H1 (cell line): ENCODE measurements around the gene LCOR. TPM values are rescaled to one million over a fixed set of nuclear protein-coding genes. Genes with fewer than 3 reads are reported as not detected.

Experiments used
- CTCF ChIA-PET: fragments of 300-600 bp; sonication (Branson Sonifier 250); formaldehyde crosslinking; loops from one replicate; lab custom pipeline; 2021; ENCODE audit not compliant: partially characterized antibody; lab: Charles Lee
- POLR2A ChIA-PET: fragments of 300-600 bp; sonication (Branson Sonifier 250); formaldehyde crosslinking; loops from one replicate; lab custom pipeline; 2021; ENCODE audit warnings: inconsistent platforms; ENCODE audit not compliant: partially characterized antibody; lab: Charles Lee
- DNase-seq, 2 experiments: peaks; one replicate each; pipeline versions ENCODE4 v3.0.0 to v3.0.0-alpha.2; 2010 to 2022; ENCODE audit warnings: low spot score in 2 of 2, low read depth in 1 of 2, mixed read lengths in 1 of 2
- FAIRE-seq: peaks from 2 replicates; lab custom pipeline; 2011; peaks lifted over from hg19 to GRCh38; lab: Jason Lieb, UNC
- H2AFZ ChIP-seq: 2 replicates; pipeline ENCODE4 v1.8.1; 2012; ENCODE audit warnings: low read length, inconsistent platforms
- H2AK5ac ChIP-seq: 2 replicates; pipeline ENCODE4 v1.6.1; 2013; ENCODE audit warnings: low read depth, low read length
- H2BK120ac ChIP-seq: replicated peaks from 2 replicates; pipeline ENCODE3; 2013; ENCODE audit warnings: low read depth, low read length, inconsistent platforms
- H2BK12ac ChIP-seq: 2 replicates; pipeline ENCODE4 v1.6.1; 2013; ENCODE audit warnings: low read depth, low read length
- H2BK15ac ChIP-seq: 2 replicates; pipeline ENCODE4 v1.6.1; 2013; ENCODE audit warnings: low read length
- H2BK20ac ChIP-seq: 2 replicates; pipeline ENCODE4 v1.6.1; 2013; ENCODE audit warnings: low read length
- H2BK5ac ChIP-seq: 2 replicates; pipeline ENCODE4 v1.6.1; 2013; ENCODE audit warnings: low read depth, low read length
- H3K14ac ChIP-seq: 2 replicates; pipeline ENCODE4 v1.6.1; 2013; ENCODE audit warnings: inconsistent platforms; ENCODE audit not compliant: insufficient read length
- H3K18ac ChIP-seq: 2 replicates; pipeline ENCODE4 v1.6.1; 2013; ENCODE audit warnings: low read length; ENCODE audit errors: extremely low read depth
- H3K23ac ChIP-seq: 2 replicates; pipeline ENCODE4 v1.6.1; 2013; ENCODE audit warnings: inconsistent platforms; ENCODE audit not compliant: insufficient read length
- H3K23me2 ChIP-seq: 2 replicates; pipeline ENCODE4 v1.6.1; 2013; ENCODE audit warnings: low read depth, low read length
- H3K27ac ChIP-seq: 2 replicates; pipeline ENCODE4 v1.6.1; 2011; ENCODE audit warnings: low read depth, low read length, inconsistent platforms
- H3K27me3 ChIP-seq, 4 experiments: replicated peaks in 1 of 4; 1 replicate in 1 of 4; 2 replicates in 3 of 4; pipeline versions ENCODE4 v1.6.1 to v1.8.1; 2011 to 2013; ENCODE audit warnings: low read length in 3 of 4, mild to moderate bottlenecking in 3 of 4, inconsistent platforms in 2 of 4, mixed read lengths in 2 of 4, moderate library complexity in 1 of 4; ENCODE audit not compliant: control insufficient read depth in 3 of 4, insufficient read depth in 3 of 4; ENCODE audit errors: extremely low read depth in 1 of 4
- H3K36me3 ChIP-seq, 4 experiments: 2 replicates each; pipeline versions ENCODE4 v1.6.1 to v1.8.1; 2011 to 2013; ENCODE audit warnings: mild to moderate bottlenecking in 4 of 4, low read length in 3 of 4, moderate library complexity in 2 of 4, control low read depth in 1 of 4, inconsistent platforms in 1 of 4; ENCODE audit not compliant: insufficient read depth in 4 of 4, control insufficient read depth in 2 of 4
- H3K4ac ChIP-seq: replicated peaks from 2 replicates; pipeline ENCODE3; 2013; ENCODE audit warnings: low read length, low read depth, mixed read lengths, inconsistent platforms; ENCODE audit not compliant: insufficient read length
- H3K4me1 ChIP-seq, 4 experiments: replicated peaks in 1 of 4; 1 replicate in 1 of 4; 2 replicates in 3 of 4; pipeline versions ENCODE4 v1.6.1 to v1.8.1; 2011 to 2013; ENCODE audit warnings: low read length in 3 of 4, inconsistent platforms in 2 of 4, mixed read lengths in 1 of 4; ENCODE audit not compliant: insufficient read depth in 4 of 4, control insufficient read depth in 3 of 4
- H3K4me2 ChIP-seq, 2 experiments: 2 replicates each; pipeline versions ENCODE4 v1.6.1 to v1.8.1; 2011 to 2013; ENCODE audit warnings: low read depth in 2 of 2, low read length in 2 of 2, control low read depth in 1 of 2, inconsistent platforms in 1 of 2, mild to moderate bottlenecking in 1 of 2; ENCODE audit not compliant: insufficient read depth in 1 of 2
- H3K4me3 ChIP-seq, 4 experiments: fragments of 200-600, 300-600 bp in 1 of 4; sonication (generic), shearing (Covaris generic), sonication (Bioruptor Twin) in 1 of 4; 2 replicates each; pipeline versions ENCODE4 v1.5.1 to v1.8.1; 2011 to 2016; ENCODE audit warnings: low read length in 4 of 4, low read depth in 3 of 4, control low read depth in 2 of 4, inconsistent platforms in 2 of 4, mild to moderate bottlenecking in 2 of 4, mixed read lengths in 1 of 4, moderate library complexity in 1 of 4; ENCODE audit not compliant: insufficient read depth in 2 of 4; ENCODE audit errors: extremely low read depth in 1 of 4
- H3K56ac ChIP-seq: replicated peaks from 2 replicates; pipeline ENCODE3; 2013; ENCODE audit warnings: low read depth, mild to moderate bottlenecking, mixed read lengths, low read length, inconsistent platforms; ENCODE audit not compliant: insufficient read length
- H3K79me1 ChIP-seq: 2 replicates; pipeline ENCODE4 v1.6.1; 2013; ENCODE audit warnings: low read depth, low read length, control low read depth
- H3K79me2 ChIP-seq, 2 experiments: 2 replicates each; pipeline versions ENCODE4 v1.6.1 to v1.8.1; 2012 to 2013; ENCODE audit warnings: low read length in 2 of 2, mild to moderate bottlenecking in 2 of 2, inconsistent platforms in 1 of 2; ENCODE audit not compliant: insufficient read depth in 2 of 2, control insufficient read depth in 1 of 2
- H3K9ac ChIP-seq, 4 experiments: replicated peaks in 1 of 4; 1 replicate in 1 of 4; 2 replicates in 3 of 4; pipeline versions ENCODE4 v1.6.1 to v1.8.1; 2011 to 2013; ENCODE audit warnings: low read depth in 3 of 4, low read length in 3 of 4, control low read depth in 2 of 4, mild to moderate bottlenecking in 2 of 4, moderate library complexity in 2 of 4, inconsistent platforms in 1 of 4; ENCODE audit errors: extremely low read depth in 1 of 4
- H3K9me3 ChIP-seq, 2 experiments: 2 replicates each; pipeline versions ENCODE4 v1.6.1 to v1.8.1; 2012 to 2013; ENCODE audit warnings: mild to moderate bottlenecking in 2 of 2, moderate library complexity in 2 of 2, control low read depth in 1 of 2, inconsistent platforms in 1 of 2, low read depth in 1 of 2, low read length in 1 of 2, mixed read lengths in 1 of 2; ENCODE audit not compliant: insufficient read depth in 2 of 2
- H4K20me1 ChIP-seq, 2 experiments: replicated peaks in 1 of 2; 2 replicates each; pipeline versions ENCODE3 to v1.8.1; 2011 to 2013; ENCODE audit warnings: inconsistent platforms in 2 of 2, low read length in 2 of 2, mild to moderate bottlenecking in 1 of 2; ENCODE audit not compliant: insufficient read depth in 2 of 2, control insufficient read depth in 1 of 2
- H4K5ac ChIP-seq: 2 replicates; pipeline ENCODE4 v1.6.1; 2013; ENCODE audit warnings: low read length, low read depth, mixed read lengths, inconsistent platforms; ENCODE audit not compliant: insufficient read length
- H4K8ac ChIP-seq: 2 replicates; pipeline ENCODE4 v1.8.0; 2013; ENCODE audit warnings: mild to moderate bottlenecking, moderate library complexity, low read length, inconsistent platforms; ENCODE audit not compliant: insufficient read depth; ENCODE audit errors: extremely low read depth
- H4K91ac ChIP-seq: replicated peaks from 2 replicates; pipeline ENCODE3; 2013; ENCODE audit warnings: low read length, mixed read lengths, inconsistent platforms; ENCODE audit not compliant: insufficient read length
- ASH2L ChIP-seq: fragments of 200-600, 300-600 bp; sonication (generic); IDR thresholded peaks from one replicate; pipeline ENCODE4 v1.7.1; 2017; ENCODE audit warnings: low read length
- CHD1 ChIP-seq: IDR thresholded peaks from 2 replicates; pipeline ENCODE4 v1.6.1; 2012; ENCODE audit warnings: low read depth, low read length, improper control_type of control experiment
- SIN3A ChIP-seq, 2 experiments: IDR thresholded peaks in 1 of 2; conservative IDR thresholded peaks in 1 of 2; 2 replicates each; pipeline ENCODE4 v1.6.1; 2011 to 2012; ENCODE audit warnings: low read length in 2 of 2, improper control_type of control experiment in 1 of 2, low read depth in 1 of 2, mild to moderate bottlenecking in 1 of 2
- SUZ12 ChIP-seq: fragments of 200-600 bp; sonication (generic); IDR thresholded peaks from 2 replicates; pipeline ENCODE4 v1.6.1; 2012; ENCODE audit warnings: mild to moderate bottlenecking, inconsistent platforms, low read length, moderate library complexity, mixed read lengths
- WGBS, 2 experiments: shearing (Covaris generic) in 1 of 2; methylation state at CpG; one replicate each; pipeline versions ENCODE4 v1.1.6 to v1.1.7; 2013 to 2015; ENCODE audit warnings: low lambda C conversion rate in 2 of 2, mixed read lengths in 2 of 2, inconsistent platforms in 1 of 2, low coverage in 1 of 2, missing lambda C conversion rate in 1 of 2; ENCODE audit not compliant: insufficient replicate concordance in 2 of 2, insufficient coverage in 1 of 2, insufficient read length in 1 of 2; ENCODE audit errors: extremely low coverage in 1 of 2, missing lambda C conversion rate in 1 of 2; 5-methylcytosine and 5-hydroxymethylcytosine counted together
- polyA plus RNA-seq, 7 experiments: library from polyadenylated mRNA; depleted of rRNA in 3 of 7; stranded (reverse) in 5 of 7; unstranded in 2 of 7; fragments of >200 nt in 5 of 7; fragments of 200-250 nt in 2 of 7; gene quantifications; 1 replicate in 5 of 7; 2 replicates in 1 of 7; 4 replicates in 1 of 7; pipeline versions ENCODE4 v1.2.1 to v1.2.3, GENCODE V29; 2011 to 2013; ENCODE audit warnings: missing spikeins in 2 of 7, mixed read lengths in 2 of 7
- total RNA-seq: library from RNA; stranded (reverse); fragmentation: NEBNext Ultra II Directional; extraction: Animal tissue kit (Norgen Biotek cat#: 25700); gene quantifications from 2 replicates; pipeline ENCODE4 v1.2.1, GENCODE V29; 2021

LCOR gene
- total and polyA plus RNA-seq, 2 of the 8 experiments (the other 6 are each of a cell fraction or from before 2014, with no cell fraction given): 4.7 to 25.5 TPM

GRCh38 chr10:96996275-96996965 lies 164.3 kb downstream of the LCOR start:
- no peak overlapping the region for H3K23ac ChIP-seq
- H2BK5ac ChIP-seq: no peak overlapping the region
- no peak overlapping the region for H4K5ac ChIP-seq
- no peak overlapping the region for H2BK12ac ChIP-seq
- no peak overlapping the region for H3K4me2 ChIP-seq
- 92% methylated on average over 6 of the region's 6 CpGs; no CpG with 5 or more reads in 1 of the 2 experiments for WGBS, 2 experiments
- no peak overlapping the region for H2BK15ac ChIP-seq
- H3K79me2 ChIP-seq: no peaks in the 10 kb centered on the region
- no peak overlapping the region for H2AFZ ChIP-seq
- no peak overlapping the region for H2BK120ac ChIP-seq
- no peak overlapping the region for H3K18ac ChIP-seq
- H4K8ac ChIP-seq: no peak overlapping the region
- no peak overlapping the region for H3K14ac ChIP-seq
- H3K9me3 ChIP-seq: no peaks in the 10 kb centered on the region
- FAIRE-seq (no peak), DNase-seq (no peak)
- H3K79me1 ChIP-seq: no peaks in the 10 kb centered on the region
- CTCF ChIA-PET: interaction anchor here (1.2 to 2.7 kb wide), 2 partner anchors 41 to 63 kb away, joined by 3 to 15 read pairs; no protein-coding TSS in a partner anchor
- no peak overlapping the region for H3K4me3 ChIP-seq
- no peaks in the 10 kb centered on the region for H3K27me3 ChIP-seq
- H2AK5ac ChIP-seq: no peak overlapping the region
- H3K36me3 ChIP-seq: no peaks in the 10 kb centered on the region
- no peak overlapping the region for H3K27ac ChIP-seq
- no peak overlapping the region for H3K4ac ChIP-seq
- H3K4me1 ChIP-seq: peaks cover 0 to 2% (median 0%) of the 10 kb centered on the region in 4 experiments; a peak in 1 of 7 replicates
- H4K20me1 ChIP-seq: no peaks in the 10 kb centered on the region
- H4K91ac ChIP-seq: no peak overlapping the region
- H3K56ac ChIP-seq: no peak overlapping the region
- TF ChIP-seq ASH2L (no peak), SUZ12 (no peak), SIN3A (conservative IDR thresholded peaks at IDR 0.05 in 1 of 2, IDR thresholded peaks at IDR 0.05 in 1 of 2; ENCODE audit: low read depth in 1 of 2, low read length in 2 of 2) (no peak), CHD1 (no peak)
- H3K9ac ChIP-seq: no peak overlapping the region
- POLR2A ChIA-PET: no interaction called here
- no peak overlapping the region for H2BK20ac ChIP-seq
- H3K23me2 ChIP-seq: no peaks in the 10 kb centered on the region
